HL-60 (cell line): ENCODE data around the gene MDM2.
"Not testable (repeated sequence)": the region's sequence is repeated elsewhere in the genome, so short reads cannot be mapped to it uniquely, and the experiment has no call there.

Source experiments
- CTCF ChIP-seq: IDR thresholded peaks from one replicate; pipeline ENCODE4 v1.5.1; 2011; ENCODE audit warnings: low read length, control low read depth, inconsistent platforms; ENCODE audit not compliant: insufficient read depth
- GABPA ChIP-seq: IDR thresholded peaks from 2 replicates; pipeline ENCODE4 v1.6.1; 2012; ENCODE audit warnings: low read depth
- POLR2AphosphoS5 ChIP-seq: IDR thresholded peaks from 2 replicates; pipeline ENCODE4 v1.6.1; 2012; ENCODE audit warnings: low read depth

DNA sequence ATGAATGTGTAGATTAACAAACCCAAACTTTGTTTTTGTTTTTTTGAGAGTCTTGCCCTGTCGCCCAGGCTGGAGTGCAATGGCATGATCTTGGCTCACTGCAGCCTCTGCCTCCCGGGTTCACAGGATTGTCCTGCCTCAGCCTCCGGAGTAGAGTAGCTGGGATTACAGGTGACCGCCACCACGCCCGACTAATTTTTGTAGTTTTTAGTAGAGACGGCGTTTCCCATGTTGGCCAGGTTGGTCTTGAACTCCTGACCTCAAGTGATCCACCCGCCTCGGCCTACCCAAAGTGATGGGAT lies 752 bp upstream of the MDM2 start:
- not testable (repeated sequence) for TF ChIP-seq CTCF, POLR2AphosphoS5, GABPA
